K562 (cell line): ENCODE measurements around the gene PSAT1. TPM values are rescaled to one million over a fixed set of nuclear protein-coding genes. Genes with fewer than 3 reads are reported as not detected.

ENCODE experiments used
- ATAC-seq: fragments of 200-7000 bp; cut with Tn5 transposase; 3 replicates; pipeline ENCODE4 v1.9.1; 2020; ENCODE audit warnings: moderate library complexity
- BruUV-seq: library from RNA; stranded (reverse); fragments of 400-500 nt; replicated peaks from 2 replicates; lab custom pipeline; 2021; lab: Mats Ljungman, UMichigan
- CTCF ChIA-PET: fragments of 300-600 bp; formaldehyde crosslinking; extraction: SDS; loops from one replicate; lab custom pipeline; 2021; ENCODE audit warnings: low intra/inter-chr PET ratio; lab: Yijun Ruan, JAX
- POLR2A ChIA-PET: fragments of 300-600, 350-650 bp; sonication (Branson Sonifier 250); formaldehyde crosslinking; extraction: SDS; loops from one replicate; lab custom pipeline; 2021; ENCODE audit warnings: antibody characterized with exemption, inconsistent platforms; lab: Yijun Ruan, JAX
- DNase-seq, 4 experiments: peaks; one replicate each; pipeline versions ENCODE4 v3.0.0 to v3.0.0-alpha.2; 2011 to 2018; ENCODE audit warnings: low spot score in 3 of 4, mixed read lengths in 3 of 4; ENCODE audit errors: extremely low read depth in 1 of 4
- FAIRE-seq: peaks from 2 replicates; lab custom pipeline; 2011; peaks lifted over from hg19 to GRCh38; lab: Jason Lieb, UNC
- H2AFZ ChIP-seq: 2 replicates; pipeline ENCODE4 v1.6.0; 2011; ENCODE audit warnings: low read depth, low read length, control low read depth, inconsistent platforms
- H3K27ac ChIP-seq: fragments of 200-600 bp; 3 replicates; pipeline ENCODE4 v1.8.0; 2011; ENCODE audit warnings: low read depth, mild to moderate bottlenecking, control low read depth, inconsistent platforms, low read length, moderate library complexity, mixed read lengths; ENCODE audit errors: extremely low read depth
- H3K27me3 ChIP-seq, 2 experiments: fragments of 300-600 bp in 1 of 2; 2 replicates in 1 of 2; 3 replicates in 1 of 2; pipeline versions ENCODE4 v1.6.0 to v1.8.0; 2011; ENCODE audit warnings: inconsistent platforms in 2 of 2, low read length in 2 of 2, mild to moderate bottlenecking in 1 of 2, mixed read lengths in 1 of 2, moderate library complexity in 1 of 2; ENCODE audit not compliant: control insufficient read depth in 2 of 2, insufficient read depth in 2 of 2
- H3K36me3 ChIP-seq: fragments of 300-600 bp; 3 replicates; pipeline ENCODE4 v1.8.0; 2011; ENCODE audit warnings: mild to moderate bottlenecking, low read length, inconsistent platforms; ENCODE audit not compliant: control insufficient read depth, insufficient read depth
- H3K4me1 ChIP-seq, 2 experiments: fragments of 200-600 bp in 1 of 2; replicated peaks in 1 of 2; 2 replicates in 1 of 2; 3 replicates in 1 of 2; pipeline versions ENCODE4 v1.5.1 to v1.8.0; 2011; ENCODE audit warnings: inconsistent platforms in 2 of 2, low read length in 2 of 2, mild to moderate bottlenecking in 1 of 2, mixed read lengths in 1 of 2, moderate library complexity in 1 of 2; ENCODE audit not compliant: control insufficient read depth in 2 of 2, insufficient read depth in 2 of 2
- H3K4me2 ChIP-seq: 2 replicates; pipeline ENCODE4 v1.6.1; 2011; ENCODE audit warnings: low read length, control low read depth, inconsistent platforms, mixed read lengths; ENCODE audit not compliant: insufficient read depth
- H3K4me3 ChIP-seq: fragments of 200-600 bp; sonication (generic), shearing (Covaris generic); 2 replicates; pipeline ENCODE4 v1.5.1; 2016; ENCODE audit warnings: control low read depth, inconsistent platforms
- H3K79me2 ChIP-seq: fragments of 200-600 bp; 3 replicates; pipeline ENCODE4 v1.8.0; 2011; ENCODE audit warnings: low read length, inconsistent platforms; ENCODE audit not compliant: control insufficient read depth, insufficient read depth
- H3K9ac ChIP-seq, 2 experiments: 2 replicates each; pipeline versions ENCODE4 v1.6.0 to v1.6.1; 2011; ENCODE audit warnings: low read depth in 2 of 2, low read length in 2 of 2, control low read depth in 1 of 2, inconsistent platforms in 1 of 2, mild to moderate bottlenecking in 1 of 2, mixed read lengths in 1 of 2; ENCODE audit not compliant: insufficient read depth in 1 of 2
- H3K9me1 ChIP-seq: one replicate; pipeline ENCODE4 v1.6.0; 2011; ENCODE audit warnings: inconsistent platforms, mild to moderate bottlenecking, low read length, moderate library complexity; ENCODE audit not compliant: control insufficient read depth, insufficient read depth
- H3K9me3 ChIP-seq: replicated peaks from 2 replicates; pipeline ENCODE4 v1.5.1; 2011; ENCODE audit warnings: low read depth, low read length, inconsistent platforms; ENCODE audit not compliant: control insufficient read depth, insufficient read depth
- H4K20me1 ChIP-seq: replicated peaks from 2 replicates; pipeline ENCODE4 v1.6.1; 2011; ENCODE audit warnings: low read length, inconsistent platforms, mixed read lengths; ENCODE audit not compliant: control insufficient read depth, insufficient read depth
- ARHGAP35 ChIP-seq: fragments of 450-650 bp; IDR thresholded peaks from 2 replicates; pipeline ENCODE4 v1.6.1; 2018; ENCODE audit not compliant: partially characterized antibody
- SPI1 ChIP-seq: IDR thresholded peaks from 2 replicates; pipeline ENCODE4 v1.6.1; 2011; ENCODE audit warnings: low read depth, low read length, control low read depth, borderline replicate concordance
- WGBS: fragments of 100-300 bp; shearing (Covaris generic); methylation state at CpG from one replicate; pipeline ENCODE4 v1.1.6; 2016; ENCODE audit warnings: low coverage, mixed read lengths; ENCODE audit not compliant: insufficient coverage; ENCODE audit errors: missing lambda C conversion rate; 5-methylcytosine and 5-hydroxymethylcytosine counted together
- in situ Hi-C: fragments of 300-500 bp; cut with MboI; formaldehyde crosslinking; loops from 4 replicates; pipeline ENCODE4 v1.15.0; 2018; ENCODE audit warnings: inconsistent platforms, mixed read lengths
- intact Hi-C: fragments of 100-400 bp; cut with micrococcal nuclease; formaldehyde crosslinking; loops from 2 replicates; pipeline ENCODE4 v1.14.2; 2022
- polyA plus RNA-seq, 8 experiments: library from polyadenylated mRNA; depleted of rRNA in 4 of 8; stranded (reverse) in 5 of 8; unstranded in 3 of 8; fragments of >200 nt; fragmentation: Nextera tagmentation in 2 of 8; fragmentation: Illumina TruSeq in 1 of 8; extraction: Ambion mirVana in 2 of 8; extraction: Trizol in 1 of 8; gene quantifications; 2 replicates each; pipeline versions ENCODE4 v1.2.1 to v1.2.3, GENCODE V29; 2011 to 2014; ENCODE audit warnings: inconsistent platforms in 1 of 8, missing spikeins in 1 of 8
- total RNA-seq, 7 experiments: library from RNA; depleted of rRNA in 6 of 7; stranded (reverse); fragments of >200 nt in 6 of 7; fragmentation: Illumina TruSeq in 2 of 7; extraction: Trizol in 2 of 7; gene quantifications; 2 replicates each; pipeline versions ENCODE4 v1.2.1 to v1.2.3, GENCODE V29; 2011 to 2021; ENCODE audit warnings: low replicate concordance in 1 of 7
- TF ChIP-seq, protein P1 (sequence below): fragments of 450-650 bp; IDR thresholded peaks from 2 replicates; pipeline ENCODE4 v1.6.1; 2016; ENCODE audit warnings: low read depth

Gene PSAT1
- total and polyA plus RNA-seq, 9 of the 15 experiments (the other 6 are each of a cell fraction or from before 2014, with no cell fraction given) = 29.7 to 151 (median 98.3) TPM

DNA sequence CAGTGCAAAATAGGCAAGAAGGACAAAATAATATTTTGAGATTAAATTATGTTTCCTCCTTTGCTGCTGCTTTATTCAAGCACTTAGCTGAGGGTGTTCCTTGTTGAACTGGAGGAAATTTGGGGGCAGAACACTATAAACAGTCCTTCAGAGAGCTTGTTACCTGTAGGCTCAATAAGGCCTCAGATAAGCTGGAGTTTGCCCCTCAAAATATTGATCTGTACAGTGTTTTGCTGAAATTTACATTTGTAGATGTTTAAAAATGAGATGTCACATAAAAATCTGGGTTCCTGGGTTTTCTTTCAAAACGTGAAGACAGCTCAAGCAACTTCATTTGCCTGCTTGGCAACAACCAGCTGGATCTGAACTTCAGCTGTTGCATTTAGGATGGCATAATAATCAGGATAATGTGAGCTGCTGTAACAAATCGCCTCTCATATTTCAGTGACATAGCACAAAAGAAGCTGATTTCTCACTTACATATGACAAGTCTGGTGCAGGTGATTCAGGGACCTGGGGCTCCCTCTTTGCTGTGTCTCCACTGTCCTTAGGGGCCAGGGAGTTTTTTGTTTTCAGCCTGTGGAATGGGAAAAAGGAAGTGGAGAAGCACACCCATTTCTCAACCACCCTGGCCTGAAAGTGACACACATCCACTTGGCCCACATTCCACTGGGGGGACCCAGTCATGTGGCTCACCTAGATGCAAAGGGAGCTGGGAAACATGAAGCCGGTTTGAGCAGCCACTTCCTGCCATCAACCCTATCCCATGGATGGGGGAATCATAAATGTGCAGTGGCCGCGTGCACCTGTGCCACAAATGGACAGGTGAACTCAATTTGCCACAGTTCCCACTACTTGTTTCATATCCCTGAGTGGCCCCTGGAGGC lies 2.4 kb upstream of the PSAT1 start:
- intact Hi-C loops = no loop called here
- Histone ChIP-seq H3K27ac (no peak overlapping the region), H3K79me2 (peaks cover 26% of the 10 kb centered on the region), H3K4me1 (peaks cover 4 to 15% of the 10 kb centered on the region in 2 experiments; a peak in 4 of 5 replicates), H3K4me3 (no peak overlapping the region), H2AFZ (peak overlapping the region; percentile 55; the same call in 1 of the 2 replicates), H4K20me1 (peaks cover 11% of the 10 kb centered on the region; the same call in 1 of the 2 replicates), H3K36me3 (no peaks in the 10 kb centered on the region), H3K4me2 (no peak overlapping the region), H3K9ac (no peak overlapping the region), H3K9me3 (no peaks in the 10 kb centered on the region), H3K9me1 (no peaks in the 10 kb centered on the region), H3K27me3 (no peaks in the 10 kb centered on the region)
- WGBS = 47% methylated on average over 3 of the region's 5 CpGs
- ChIA-PET CTCF (no interaction called here), POLR2A (interaction anchor here (0.6 to 0.9 kb wide), 2 partner anchors 20 to 58 kb away, joined by 3 read pairs; partner anchors contain the start of gene CEP78)
- ATAC-seq = no peak
- FAIRE-seq = no peak
- TF ChIP-seq, protein P1, sequence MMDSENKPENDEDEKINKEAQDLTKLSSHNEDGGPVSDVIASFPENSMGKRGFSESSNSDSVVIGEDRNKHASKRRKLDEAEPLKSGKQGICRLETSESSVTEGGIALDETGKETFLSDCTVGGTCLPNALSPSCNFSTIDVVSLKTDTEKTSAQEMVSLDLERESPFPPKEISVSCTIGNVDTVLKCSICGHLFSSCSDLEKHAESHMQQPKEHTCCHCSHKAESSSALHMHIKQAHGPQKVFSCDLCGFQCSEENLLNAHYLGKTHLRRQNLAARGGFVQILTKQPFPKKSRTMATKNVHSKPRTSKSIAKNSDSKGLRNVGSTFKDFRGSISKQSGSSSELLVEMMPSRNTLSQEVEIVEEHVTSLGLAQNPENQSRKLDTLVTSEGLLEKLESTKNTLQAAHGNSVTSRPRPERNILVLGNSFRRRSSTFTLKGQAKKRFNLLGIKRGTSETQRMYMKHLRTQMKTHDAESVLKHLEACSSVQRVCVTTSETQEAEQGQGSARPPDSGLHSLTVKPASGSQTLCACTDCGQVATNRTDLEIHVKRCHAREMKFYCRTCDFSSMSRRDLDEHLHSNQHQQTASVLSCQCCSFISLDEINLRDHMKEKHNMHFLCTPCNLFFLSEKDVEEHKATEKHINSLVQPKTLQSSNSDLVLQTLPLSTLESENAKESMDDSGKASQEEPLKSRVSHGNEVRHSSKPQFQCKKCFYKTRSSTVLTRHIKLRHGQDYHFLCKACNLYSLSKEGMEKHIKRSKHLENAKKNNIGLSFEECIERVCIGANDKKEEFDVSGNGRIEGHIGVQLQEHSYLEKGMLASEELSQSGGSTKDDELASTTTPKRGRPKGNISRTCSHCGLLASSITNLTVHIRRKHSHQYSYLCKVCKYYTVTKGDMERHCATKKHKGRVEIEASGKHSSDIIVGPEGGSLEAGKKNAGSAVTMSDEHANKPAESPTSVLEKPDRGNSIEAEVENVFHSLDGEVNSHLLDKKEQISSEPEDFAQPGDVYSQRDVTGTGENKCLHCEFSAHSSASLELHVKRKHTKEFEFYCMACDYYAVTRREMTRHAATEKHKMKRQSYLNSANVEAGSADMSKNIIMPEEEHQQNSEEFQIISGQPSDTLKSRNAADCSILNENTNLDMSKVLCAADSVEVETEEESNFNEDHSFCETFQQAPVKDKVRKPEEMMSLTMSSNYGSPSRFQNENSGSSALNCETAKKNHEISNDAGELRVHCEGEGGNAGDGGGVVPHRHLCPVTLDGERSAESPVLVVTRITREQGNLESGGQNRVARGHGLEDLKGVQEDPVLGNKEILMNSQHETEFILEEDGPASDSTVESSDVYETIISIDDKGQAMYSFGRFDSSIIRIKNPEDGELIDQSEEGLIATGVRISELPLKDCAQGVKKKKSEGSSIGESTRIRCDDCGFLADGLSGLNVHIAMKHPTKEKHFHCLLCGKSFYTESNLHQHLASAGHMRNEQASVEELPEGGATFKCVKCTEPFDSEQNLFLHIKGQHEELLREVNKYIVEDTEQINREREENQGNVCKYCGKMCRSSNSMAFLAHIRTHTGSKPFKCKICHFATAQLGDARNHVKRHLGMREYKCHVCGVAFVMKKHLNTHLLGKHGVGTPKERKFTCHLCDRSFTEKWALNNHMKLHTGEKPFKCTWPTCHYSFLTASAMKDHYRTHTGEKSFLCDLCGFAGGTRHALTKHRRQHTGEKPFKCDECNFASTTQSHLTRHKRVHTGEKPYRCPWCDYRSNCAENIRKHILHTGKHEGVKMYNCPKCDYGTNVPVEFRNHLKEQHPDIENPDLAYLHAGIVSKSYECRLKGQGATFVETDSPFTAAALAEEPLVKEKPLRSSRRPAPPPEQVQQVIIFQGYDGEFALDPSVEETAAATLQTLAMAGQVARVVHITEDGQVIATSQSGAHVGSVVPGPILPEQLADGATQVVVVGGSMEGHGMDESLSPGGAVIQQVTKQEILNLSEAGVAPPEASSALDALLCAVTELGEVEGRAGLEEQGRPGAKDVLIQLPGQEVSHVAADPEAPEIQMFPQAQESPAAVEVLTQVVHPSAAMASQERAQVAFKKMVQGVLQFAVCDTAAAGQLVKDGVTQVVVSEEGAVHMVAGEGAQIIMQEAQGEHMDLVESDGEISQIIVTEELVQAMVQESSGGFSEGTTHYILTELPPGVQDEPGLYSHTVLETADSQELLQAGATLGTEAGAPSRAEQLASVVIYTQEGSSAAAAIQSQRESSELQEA = no peak
- peak; percentile 56; the same call in 1 of the 2 replicates for TF ChIP-seq SPI1
- no peak for TF ChIP-seq ARHGAP35
- DNase-seq = no peak
- in situ Hi-C loops = no loop called here
- no TSS peak for BruUV-seq
